Activated T-helper 9 cell treated with anti-CD3 and anti-CD28 coated beads, Interleukin-2, amount 50 U/mL, for 16 hours (primary cell): Measurements from ENCODE around the gene TCEAL7.
"Not testable (repeated sequence)": the region's sequence is repeated elsewhere in the genome, so short reads cannot be mapped to it uniquely, and the experiment has no call there.

ENCODE experiments used
- DNase-seq: peaks from one replicate; pipeline ENCODE4 v3.0.0-alpha.2; 2020; ENCODE audit warnings: low read depth

TCEAL7 gene

DNA sequence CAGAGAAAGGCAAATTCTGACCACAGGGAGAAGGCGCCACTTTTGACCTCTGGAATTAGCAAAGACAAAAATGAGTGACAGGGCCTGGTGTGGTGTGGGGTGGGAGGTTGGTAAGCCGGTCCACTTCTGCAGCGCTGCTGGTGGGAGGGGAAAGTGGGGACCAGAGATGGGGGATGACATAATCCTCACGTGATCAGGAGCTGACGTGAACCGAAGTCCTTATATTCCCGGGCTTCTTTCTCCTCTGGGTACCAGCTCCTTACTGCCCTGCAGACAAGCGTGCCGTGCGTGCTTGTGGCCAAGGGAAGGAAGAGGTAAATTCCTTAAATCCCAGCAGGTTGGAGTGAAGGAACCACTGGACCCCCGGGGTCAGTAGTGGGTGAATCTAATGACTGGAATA is at the start of gene TCEAL7:
Gene TCEAL7, plus strand, starts transcription at position 249 of the 400 bp plus-strand sequence. CDS start 1,165 bp downstream, outside the sequence.
- DNase-seq: no peak

DNA sequence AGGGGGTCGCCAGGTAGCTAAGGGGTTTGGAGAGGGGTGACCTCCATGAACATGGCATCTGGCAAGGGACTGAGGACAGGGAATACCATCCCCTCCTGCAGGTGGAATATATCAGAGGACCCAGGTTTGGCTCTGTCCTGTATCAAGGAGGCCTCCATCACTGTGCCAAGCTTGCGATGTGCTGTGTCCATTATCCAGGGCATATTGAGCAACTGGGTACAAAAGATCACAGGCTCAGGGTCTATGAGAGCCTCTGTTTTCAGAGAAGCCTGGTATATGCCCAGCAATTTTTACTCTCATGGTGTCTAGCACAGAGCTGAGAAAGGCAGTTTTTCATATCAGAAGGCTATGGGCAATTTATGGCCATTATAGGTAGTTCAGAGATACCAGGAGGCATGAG is 36.9 kb upstream of the TCEAL7 start:
- no peak for DNase-seq

DNA sequence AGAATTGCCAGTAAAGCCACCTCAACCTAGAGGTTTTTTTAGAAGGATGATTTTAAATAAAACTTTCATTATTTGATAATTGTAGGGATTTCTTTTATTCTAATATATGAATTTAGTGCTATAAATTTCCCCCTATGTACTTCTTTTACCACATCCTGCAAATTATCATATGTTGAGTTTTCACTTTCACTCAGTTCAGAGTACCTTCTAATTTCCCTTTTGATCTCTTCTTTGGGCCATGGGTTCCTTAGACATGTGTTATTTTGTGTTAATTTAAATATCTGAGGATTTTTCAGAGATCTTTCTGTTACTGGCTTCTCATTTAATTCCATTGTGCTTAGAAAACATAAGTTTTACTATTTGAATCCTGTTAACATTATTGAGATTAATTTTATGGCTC is 25.3 kb upstream of the TCEAL7 start:
- DNase-seq: no peak

GRCh38 chrX:103305666-103306065 is 24.4 kb upstream of the TCEAL7 start:
- DNase-seq: not testable (repeated sequence)

DNA sequence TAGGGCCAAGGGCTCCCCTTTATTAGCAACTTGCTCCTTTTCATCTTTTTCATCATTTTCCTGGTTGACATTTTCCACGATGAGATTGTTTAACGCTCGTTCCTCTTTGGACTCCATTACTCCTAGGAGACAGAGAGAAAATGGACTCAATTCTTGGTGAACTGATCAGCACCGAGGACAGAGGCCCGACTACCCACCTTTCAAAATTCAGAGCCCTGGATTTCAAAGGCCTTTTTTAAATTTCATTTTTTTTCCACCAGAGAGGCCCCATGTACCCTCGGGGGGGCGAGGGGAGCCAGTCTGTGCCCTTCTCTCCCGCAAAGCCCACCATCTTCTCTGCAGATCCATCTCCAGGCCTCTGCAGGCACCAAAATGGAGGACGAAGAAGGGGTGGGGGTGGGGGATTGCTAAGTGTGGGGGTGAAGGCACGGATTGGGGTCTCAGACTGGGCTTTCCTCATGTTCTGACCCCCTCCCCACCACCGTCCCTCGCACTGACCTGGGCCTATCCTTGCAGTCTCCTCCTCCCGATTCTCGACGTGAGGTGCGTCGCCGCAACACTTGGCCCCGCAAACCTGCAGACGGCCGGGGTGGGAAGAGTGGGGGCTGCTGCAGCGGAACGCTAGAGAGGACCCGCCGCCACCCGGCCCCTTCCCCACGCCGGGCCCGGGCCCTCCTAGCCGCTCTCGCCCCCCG is 20.0 kb upstream of the TCEAL7 start:
- DNase-seq: no peak

DNA sequence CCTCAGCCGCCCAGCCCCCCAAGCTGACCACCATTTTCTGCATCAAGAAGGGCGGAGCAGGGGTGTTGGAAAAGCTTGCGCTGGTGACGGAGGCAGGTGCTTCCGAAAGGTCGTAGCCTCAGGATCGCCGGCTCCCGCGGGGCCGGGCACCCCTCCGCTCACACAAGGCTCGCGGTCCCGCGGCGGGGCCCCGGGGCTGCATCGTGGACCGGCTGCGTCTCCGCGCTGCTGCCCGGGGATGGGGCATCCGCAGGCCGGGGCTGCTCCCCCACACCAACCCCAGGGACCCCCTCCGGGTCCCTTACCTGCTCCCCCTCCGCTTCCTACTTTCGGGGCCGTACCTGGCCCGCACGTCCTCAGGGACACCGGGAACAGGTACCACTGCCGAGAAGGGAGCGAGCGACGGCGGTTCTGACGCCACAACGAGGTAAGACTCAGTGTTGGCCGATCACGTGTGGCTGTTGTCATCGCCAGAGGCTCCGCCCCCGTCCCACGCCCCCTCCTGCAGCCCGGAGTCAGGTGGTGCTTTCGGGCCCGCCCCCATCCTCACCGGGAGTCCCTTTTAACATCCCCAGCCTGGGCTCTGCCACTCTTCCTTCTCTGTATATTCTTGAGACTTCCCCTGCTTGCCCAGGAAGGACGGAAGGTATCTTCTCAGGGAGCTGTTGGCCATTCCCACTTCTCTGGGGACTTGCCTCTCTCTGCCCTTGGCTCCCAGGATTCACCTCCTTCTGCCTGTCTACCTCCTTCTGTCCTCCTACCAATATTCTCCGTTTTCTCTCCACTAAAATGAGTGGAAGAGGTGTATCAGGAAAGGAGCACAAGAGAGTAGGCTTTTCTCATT is 19.3 kb upstream of the TCEAL7 start, which contains the start of gene BEX2:
Gene BEX2, minus strand, starts transcription at position 436 of the 844 bp plus-strand sequence. CDS start 1,014 bp downstream, outside the sequence.
- peak; percentile 77 for DNase-seq

- DNase-seq: no peak
Measured at GRCh38 chrX:103311399-103311780, 18.6 kb upstream of the TCEAL7 start.

DNA sequence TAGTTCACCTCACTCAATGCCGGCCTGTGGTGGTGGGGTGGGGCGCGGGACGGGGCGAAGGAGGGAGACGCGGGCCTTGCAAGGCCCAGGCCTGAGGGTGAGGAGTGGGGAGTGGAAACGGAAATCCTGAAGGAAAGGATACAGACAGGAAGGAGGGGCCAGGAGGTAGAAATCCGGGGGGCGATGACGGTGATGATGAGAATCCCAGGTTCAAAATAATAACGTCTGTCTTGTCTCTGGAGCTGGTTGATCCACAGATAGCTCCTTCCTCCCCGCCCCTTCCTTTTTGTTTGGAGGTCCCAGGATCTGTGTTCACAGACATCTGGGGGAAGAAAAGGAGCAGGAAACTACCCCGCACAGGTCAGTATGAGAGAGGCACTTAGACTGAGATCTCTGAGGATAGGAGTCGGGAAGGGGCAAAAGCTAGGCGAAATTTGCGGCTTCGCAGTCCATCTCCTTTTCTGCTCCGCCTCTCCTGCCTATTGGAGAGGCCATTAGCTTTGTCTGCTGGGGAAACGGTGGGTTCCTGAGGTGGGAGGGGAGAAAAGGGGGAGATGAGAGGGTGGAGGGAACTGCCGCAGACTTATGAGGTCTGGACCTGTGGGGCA is 746 bp downstream of the TCEAL7 start:
- DNase-seq: no peak

GRCh38 chrX:103338663-103339062 is 8.6 kb downstream of the TCEAL7 start:
- DNase-seq: no peak

GRCh38 chrX:103343105-103343504 is 13.1 kb downstream of the TCEAL7 start:
- DNase-seq: peak; percentile 5

DNA sequence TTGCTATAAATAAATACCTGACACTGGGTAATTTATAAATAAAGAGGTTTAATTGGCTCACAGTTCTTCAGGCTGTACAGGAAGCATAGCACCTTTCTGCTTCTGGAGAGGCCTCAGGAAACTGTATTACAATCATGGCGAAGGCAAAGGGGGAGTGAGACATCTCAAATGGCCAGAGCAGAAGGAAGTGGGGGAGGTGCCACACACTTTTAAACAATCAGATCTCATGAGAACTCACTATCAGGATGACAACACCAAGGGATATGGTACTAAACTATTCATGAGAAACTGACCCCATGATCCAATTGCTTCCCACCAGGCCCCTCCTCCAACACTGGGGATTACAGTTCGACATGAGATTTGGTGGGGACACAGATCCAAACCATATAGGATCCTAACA is 14.6 kb downstream of the TCEAL7 start:
- DNase-seq: no peak

- DNase-seq: no peak
Measured at GRCh38 chrX:103347682-103348397, 17.8 kb downstream of the TCEAL7 start.

DNA sequence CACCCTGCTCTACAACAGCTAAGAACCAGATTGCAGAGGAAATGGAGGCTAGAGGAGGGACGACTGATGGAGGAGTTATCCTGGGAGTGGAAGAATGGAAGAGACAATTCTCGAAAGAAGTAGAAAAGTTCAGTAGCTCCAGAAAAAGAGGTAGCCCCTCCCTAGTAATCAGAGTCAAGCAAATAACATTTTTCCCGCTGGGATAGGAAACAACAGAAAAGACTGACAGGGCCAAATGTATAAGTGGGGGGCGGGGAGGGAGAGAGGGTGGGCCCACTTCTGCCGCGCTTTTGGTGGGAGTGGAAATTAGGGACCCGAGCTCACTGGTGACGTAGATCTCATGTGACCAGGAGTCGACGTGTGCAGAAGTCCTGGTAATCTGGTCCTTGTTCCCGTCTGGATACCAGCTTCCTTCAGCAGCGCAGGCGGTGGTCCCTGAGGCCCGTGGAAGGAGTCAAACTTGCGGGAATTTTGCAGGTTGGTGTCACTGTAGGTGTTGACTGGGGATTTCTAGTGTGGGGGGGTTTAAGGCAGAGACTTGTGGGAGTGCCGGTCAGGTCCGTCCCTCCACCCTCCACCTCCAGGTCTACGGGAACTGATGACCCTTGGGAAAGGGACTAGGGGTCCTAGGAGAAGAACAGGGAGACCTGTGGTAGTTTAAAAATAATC is 26.2 kb downstream of the TCEAL7 start, which contains the start of gene TCEAL9:
Gene TCEAL9, plus strand, starts transcription at position 377 of the 669 bp plus-strand sequence. CDS start 1,179 bp downstream, outside the sequence.
- DNase-seq: no peak

GRCh38 chrX:103356858-103357257 is 26.8 kb downstream of the TCEAL7 start:
- no peak for DNase-seq

DNA sequence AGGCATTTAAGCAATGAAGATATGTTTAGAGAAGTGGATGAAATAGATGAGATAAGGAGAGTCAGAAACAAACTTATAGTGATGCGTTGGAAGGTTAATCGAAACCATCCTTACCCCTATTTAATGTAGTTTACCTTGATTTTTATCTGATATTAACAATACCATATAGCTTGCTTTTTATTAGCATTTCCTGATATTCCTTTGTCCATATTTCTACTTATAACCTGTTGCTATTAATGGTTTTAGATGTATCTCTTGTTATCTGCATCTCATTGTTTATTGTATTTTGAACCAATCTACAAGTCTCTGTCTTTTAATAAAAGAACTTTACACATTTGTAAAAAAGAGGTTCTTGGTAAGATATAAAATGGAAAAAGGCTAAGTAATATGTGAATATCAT is 27.8 kb downstream of the TCEAL7 start:
- no peak for DNase-seq

DNA sequence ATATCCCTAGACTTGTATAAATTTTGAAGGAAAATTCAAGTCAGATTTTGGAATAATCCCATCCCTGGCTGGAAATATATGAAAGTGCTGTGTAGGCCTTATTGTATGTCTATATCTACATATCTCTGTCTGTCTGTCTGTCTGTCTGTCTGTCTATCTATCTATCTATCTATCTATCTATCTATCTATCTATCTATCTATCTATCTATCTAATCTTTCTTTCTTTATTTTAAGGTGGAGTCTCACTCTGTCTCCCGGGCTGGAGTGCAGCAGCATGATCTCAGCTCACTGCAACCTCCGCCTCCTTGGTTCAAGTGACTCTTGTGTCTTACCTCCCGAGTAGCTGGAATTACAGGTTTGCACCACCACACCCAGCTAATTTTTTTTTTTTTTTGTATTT is 29.6 kb downstream of the TCEAL7 start:
- DNase-seq: not testable (repeated sequence)

DNA sequence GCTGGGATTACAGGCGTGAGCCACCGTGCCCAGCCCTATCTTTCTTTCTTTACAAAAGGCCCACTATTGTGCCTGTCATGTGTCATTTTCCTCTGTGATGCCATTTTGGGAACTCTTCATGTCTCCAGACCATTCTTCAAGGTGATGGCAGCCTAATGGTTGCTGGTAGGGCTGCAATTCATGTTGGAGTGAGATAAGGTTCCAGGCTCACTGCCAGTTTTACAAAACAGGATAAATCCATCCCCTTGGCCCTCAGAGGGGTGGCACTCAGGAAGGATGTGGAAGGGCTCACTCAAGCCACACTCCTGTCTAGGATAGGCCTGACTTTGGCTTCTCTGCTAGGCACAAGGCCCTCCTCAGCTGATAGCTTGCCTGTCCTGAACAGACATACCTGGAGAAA is 30.1 kb downstream of the TCEAL7 start:
- DNase-seq: no peak

GRCh38 chrX:103360916-103361315 is 30.9 kb downstream of the TCEAL7 start:
- no peak for DNase-seq

GRCh38 chrX:103361798-103362197 is 31.8 kb downstream of the TCEAL7 start:
- no peak for DNase-seq

DNA sequence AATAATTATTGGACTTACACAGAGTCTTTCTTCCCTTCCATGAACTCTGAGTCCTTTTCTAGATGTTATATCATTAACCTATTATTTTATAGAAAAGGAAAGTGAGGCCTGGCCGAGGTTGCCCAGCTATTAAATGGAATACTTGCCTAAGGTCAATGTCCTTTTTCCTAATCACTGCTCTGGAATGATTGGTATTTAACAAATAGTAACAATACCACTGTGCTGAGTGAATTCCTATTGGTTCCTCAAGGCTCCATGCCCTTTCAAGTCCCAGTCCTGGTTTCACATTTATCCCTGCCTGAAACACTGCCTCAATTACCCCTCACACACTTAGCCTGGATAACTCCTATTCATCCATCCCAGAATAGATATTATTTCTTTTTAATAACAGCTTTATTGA is 32.4 kb downstream of the TCEAL7 start:
- no peak for DNase-seq

DNA sequence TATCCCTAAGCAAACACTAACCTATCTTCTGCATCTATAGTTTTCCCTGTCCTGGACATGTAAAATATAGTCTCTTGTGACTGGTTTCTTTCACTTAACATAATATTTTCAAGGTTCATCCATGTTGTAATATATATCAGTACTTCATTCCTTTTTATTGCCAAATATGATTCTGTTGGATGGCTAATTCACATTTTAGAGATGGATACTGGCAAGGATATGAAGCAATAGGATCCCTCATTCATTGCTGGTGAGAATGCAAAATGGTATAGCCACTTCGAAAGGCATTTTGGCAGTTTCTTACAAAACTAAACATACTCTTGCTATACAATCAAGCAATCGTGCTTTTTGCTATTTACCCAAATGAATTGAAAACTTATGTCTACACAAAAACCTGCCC is 33.0 kb downstream of the TCEAL7 start:
- no peak for DNase-seq
